ENCODE results near the gene DCDC2B. TPM values are rescaled to one million over a fixed set of nuclear protein-coding genes. Genes with fewer than 3 reads are reported as not detected.

Gene DCDC2B
- polyA plus RNA-seq, 1 experiment: not detected

- Histone ChIP-seq H3K27me3 (ENCODE audit: control insufficient read depth, insufficient read depth, low read length) (no peaks in the 10 kb centered on the region), H3K36me3 (ENCODE audit: control insufficient read depth, insufficient read depth, low read length) (no peaks in the 10 kb centered on the region), H3K4me3 (ENCODE audit: low read depth, low read length) (no peak overlapping the region)
- ChIA-PET POLR2A (interaction anchor here (0.6 to 0.9 kb wide), 3 partner anchors 23 to 537 kb away, joined by 3 to 4 read pairs (median 3); partner anchors contain the start of gene MARCKSL1), CTCF (interaction anchor here (0.7 to 3.9 kb wide), 20 partner anchors 9 to 153 kb away, joined by 3 to 35 read pairs (median 3); partner anchors contain the start of genes EIF3I and TMEM234)
- no peak for DNase-seq (ENCODE audit: low read depth)
- peak; percentile 90 for TF ChIP-seq CTCF (IDR thresholded peaks at IDR 0.05; ENCODE audit: insufficient read depth, low read depth, low read length)
Measured at GRCh38 chr1:32247983-32248889, 39.3 kb downstream of the DCDC2B start.

GRCh38 chr1:32249831-32250525, 41.1 kb downstream of the DCDC2B start:
- H3K36me3 ChIP-seq (ENCODE audit: control insufficient read depth, insufficient read depth, low read length): no peaks in the 10 kb centered on the region
- DNase-seq (ENCODE audit: low read depth): no peak
- TF ChIP-seq CTCF (IDR thresholded peaks at IDR 0.05; ENCODE audit: insufficient read depth, low read depth, low read length): no peak
- no peak overlapping the region for H3K4me3 ChIP-seq (ENCODE audit: low read depth, low read length)
- ChIA-PET CTCF (interaction anchor here (0.7 to 3.0 kb wide), 4 partner anchors 11 to 38 kb away, joined by 4 to 22 read pairs (median 6); no protein-coding TSS in a partner anchor), POLR2A (no interaction called here)
- no peaks in the 10 kb centered on the region for H3K27me3 ChIP-seq (ENCODE audit: control insufficient read depth, insufficient read depth, low read length)

- no peak for TF ChIP-seq CTCF (IDR thresholded peaks at IDR 0.05; ENCODE audit: insufficient read depth, low read depth, low read length)
- no peak for DNase-seq (ENCODE audit: low read depth)
- POLR2A ChIA-PET: no interaction called here
- H3K36me3 ChIP-seq (ENCODE audit: control insufficient read depth, insufficient read depth, low read length): no peaks in the 10 kb centered on the region
- no peak within 1 kb of the TSS for H3K4me3 ChIP-seq (ENCODE audit: low read depth, low read length)
- no peaks in the 10 kb centered on the region for H3K27me3 ChIP-seq (ENCODE audit: control insufficient read depth, insufficient read depth, low read length)
- CTCF ChIA-PET: interaction anchor here (1.1 to 1.9 kb wide), 2 partner anchors 36 kb away, joined by 4 to 8 read pairs; no protein-coding TSS in a partner anchor
Measured at GRCh38 chr1:32250893-32251716, 42.2 kb downstream of the DCDC2B start, which contains the start of gene LCK. TSS of gene LCK (plus strand) at chr1:32251265. CDS start at chr1:32274330, 23,065 bp downstream.

- H3K36me3 ChIP-seq (ENCODE audit: control insufficient read depth, insufficient read depth, low read length): no peaks in the 10 kb centered on the region
- CTCF ChIA-PET: no interaction called here
- no peaks in the 10 kb centered on the region for H3K27me3 ChIP-seq (ENCODE audit: control insufficient read depth, insufficient read depth, low read length)
- TF ChIP-seq CTCF (IDR thresholded peaks at IDR 0.05; ENCODE audit: insufficient read depth, low read depth, low read length): no peak
- POLR2A ChIA-PET: no interaction called here
- no peak for DNase-seq (ENCODE audit: low read depth)
- no peak overlapping the region for H3K4me3 ChIP-seq (ENCODE audit: low read depth, low read length)
Measured at GRCh38 chr1:32255072-32256071, 46.5 kb downstream of the DCDC2B start.
